Upper lobe of right lung (tissue), 1 donor: Measurements from ENCODE around the gene MRLN. TPM values are rescaled to one million over a fixed set of nuclear protein-coding genes. Genes with fewer than 3 reads are reported as not detected.
"Not testable (repeated sequence)": the region's sequence is repeated elsewhere in the genome, so short reads cannot be mapped to it uniquely, and the experiment has no call there.

ENCODE experiments used
- ATAC-seq: fragments of 200-7000 bp; cut with Tn5 transposase; one replicate; pipeline ENCODE4 v1.9.1; 2020; ENCODE audit warnings: mild to moderate bottlenecking, moderate library complexity
- DNase-seq: peaks from one replicate; pipeline ENCODE4 v3.0.0-alpha.2; 2020
- H3K27ac ChIP-seq: fragments of 200-600 bp; one replicate; pipeline ENCODE4 v1.8.0; 2022
- H3K27me3 ChIP-seq: fragments of 200-600 bp; one replicate; pipeline ENCODE4 v1.8.0; 2022; ENCODE audit warnings: mild to moderate bottlenecking
- H3K36me3 ChIP-seq: fragments of 200-600 bp; one replicate; pipeline ENCODE4 v1.8.0; 2022
- H3K4me1 ChIP-seq: fragments of 200-600 bp; one replicate; pipeline ENCODE4 v1.8.0; 2022
- H3K4me3 ChIP-seq: fragments of 200-600 bp; one replicate; pipeline ENCODE4 v1.8.0; 2022; ENCODE audit warnings: mild to moderate bottlenecking
- H3K9me3 ChIP-seq: fragments of 200-600 bp; one replicate; pipeline ENCODE4 v1.8.0; 2022
- CTCF ChIP-seq: fragments of 200-600 bp; IDR thresholded peaks from one replicate; pipeline ENCODE4 v1.8.0; 2022; ENCODE audit warnings: antibody characterized with exemption
- intact Hi-C: fragments of 100-400 bp; cut with DNase I; formaldehyde crosslinking; loops from one replicate; pipeline ENCODE4 v1.11.0; 2022
- total RNA-seq: library from RNA; stranded (reverse); fragmentation: NEBNext Ultra II Directional; extraction: Animal tissue kit (Norgen Biotek cat#: 25700); gene quantifications from one replicate; pipeline ENCODE4 v1.2.1, GENCODE V29; 2021
- donor health status: DM: no; HTN: yes; CAD: no; lungs with severe emphysema.

Gene MRLN
- total RNA-seq, 1 donor from 2014 or later, result not detected

GRCh38 chr10:59785476-59785875, 32.2 kb upstream of the MRLN start:
- H3K27me3 ChIP-seq, intact Hi-C loops, H3K27ac ChIP-seq, DNase-seq, H3K4me3 ChIP-seq, H3K4me1 ChIP-seq, ATAC-seq, H3K9me3 ChIP-seq, H3K36me3 ChIP-seq: not testable (repeated sequence)

DNA sequence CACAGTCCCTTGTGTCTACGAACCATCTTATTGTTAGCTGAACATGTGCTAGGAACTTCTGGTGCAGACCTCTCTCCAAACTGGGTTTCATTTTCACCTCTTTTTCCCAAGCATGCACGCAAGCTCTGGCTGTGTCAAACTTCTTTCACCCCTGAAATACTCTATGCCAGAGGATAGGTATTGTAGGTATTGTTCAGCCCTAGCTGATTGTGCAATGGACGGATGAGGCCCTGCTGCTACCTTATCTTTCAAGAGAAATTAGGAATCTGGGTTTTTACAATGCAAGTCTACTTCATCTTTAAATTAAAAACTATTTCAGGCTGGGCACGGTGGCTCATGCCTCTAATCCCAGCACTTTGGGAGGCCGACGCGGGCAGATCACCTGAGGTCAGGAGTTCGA, 28.3 kb upstream of the MRLN start:
- no peaks in the 10 kb centered on the region for H3K9me3 ChIP-seq
- intact Hi-C loops, result no loop called here
- no peak for DNase-seq
- no peak for ATAC-seq
- TF ChIP-seq CTCF, result no peak
- no peak overlapping the region for H3K27ac ChIP-seq
- no peaks in the 10 kb centered on the region for H3K36me3 ChIP-seq
- H3K4me3 ChIP-seq, result no peak overlapping the region
- no peaks in the 10 kb centered on the region for H3K27me3 ChIP-seq
- H3K4me1 ChIP-seq, result no peaks in the 10 kb centered on the region

GRCh38 chr10:59779756-59780533, 26.7 kb upstream of the MRLN start:
- Histone ChIP-seq H3K4me3 (no peak overlapping the region), H3K27ac (no peak overlapping the region), H3K9me3 (no peaks in the 10 kb centered on the region), H3K36me3 (no peaks in the 10 kb centered on the region), H3K4me1 (no peaks in the 10 kb centered on the region), H3K27me3 (no peaks in the 10 kb centered on the region)
- TF ChIP-seq CTCF, result no peak
- intact Hi-C loops, result no loop called here
- no peak for DNase-seq
- no peak for ATAC-seq

GRCh38 chr10:59774451-59774850, 21.2 kb upstream of the MRLN start:
- intact Hi-C loops, result no loop called here
- H3K9me3 ChIP-seq, result no peaks in the 10 kb centered on the region
- ATAC-seq (no peak), DNase-seq (no peak)
- H3K27ac ChIP-seq, result no peak overlapping the region
- TF ChIP-seq CTCF, result no peak
- H3K36me3 ChIP-seq, result no peaks in the 10 kb centered on the region
- no peaks in the 10 kb centered on the region for H3K27me3 ChIP-seq
- H3K4me1 ChIP-seq, result no peaks in the 10 kb centered on the region
- H3K4me3 ChIP-seq, result no peak overlapping the region

DNA sequence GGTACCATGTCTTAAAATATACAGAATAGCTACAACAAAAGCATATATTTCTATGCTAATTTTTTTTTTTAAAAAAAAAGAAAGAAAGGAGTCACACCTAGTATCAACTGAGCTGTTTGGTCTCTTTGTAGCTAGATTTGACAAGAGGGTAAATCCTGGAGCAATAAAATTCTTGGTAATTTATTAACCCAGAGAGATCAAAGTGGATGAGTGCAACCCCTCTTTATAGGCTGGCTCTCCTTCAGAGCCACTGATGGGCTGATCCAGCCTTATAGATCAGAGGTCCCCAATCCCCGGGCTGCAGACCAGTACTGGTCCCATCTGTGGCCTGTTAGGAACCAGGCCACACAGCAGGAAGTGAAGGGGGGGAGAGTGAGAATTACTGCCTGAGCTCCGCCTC, 19.8 kb upstream of the MRLN start:
- Histone ChIP-seq H3K9me3 (no peaks in the 10 kb centered on the region), H3K27me3 (no peaks in the 10 kb centered on the region), H3K4me1 (no peaks in the 10 kb centered on the region), H3K27ac (no peak overlapping the region), H3K36me3 (no peaks in the 10 kb centered on the region), H3K4me3 (no peak overlapping the region)
- DNase-seq, result no peak
- TF ChIP-seq CTCF, result no peak
- no peak for ATAC-seq
- intact Hi-C loops, result no loop called here

GRCh38 chr10:59771162-59771807, 18.0 kb upstream of the MRLN start:
- H3K36me3 ChIP-seq, result no peaks in the 10 kb centered on the region
- H3K27me3 ChIP-seq, result no peaks in the 10 kb centered on the region
- intact Hi-C loops, result no loop called here
- no peak overlapping the region for H3K4me3 ChIP-seq
- no peaks in the 10 kb centered on the region for H3K4me1 ChIP-seq
- no peak for TF ChIP-seq CTCF
- H3K9me3 ChIP-seq, result no peaks in the 10 kb centered on the region
- no peak for DNase-seq
- no peak overlapping the region for H3K27ac ChIP-seq
- ATAC-seq, result no peak
